HG03280 (cell line): ENCODE data around the gene TIMM29.
"Not testable (repeated sequence)": the region's sequence is repeated elsewhere in the genome, so short reads cannot be mapped to it uniquely, and the experiment has no call there.

ENCODE experiments used
- ATAC-seq: cut with Tn5 transposase; IDR thresholded peaks from one replicate; pipeline ENCODE4 v1.9.1; 2021; ENCODE audit warnings: mild to moderate bottlenecking, moderate library complexity; ENCODE audit not compliant: unreplicated experiment

The TIMM29 gene

GRCh38 chr19:10936661-10937084, 8.1 kb downstream of the TIMM29 start:
- no peak for ATAC-seq

DNA sequence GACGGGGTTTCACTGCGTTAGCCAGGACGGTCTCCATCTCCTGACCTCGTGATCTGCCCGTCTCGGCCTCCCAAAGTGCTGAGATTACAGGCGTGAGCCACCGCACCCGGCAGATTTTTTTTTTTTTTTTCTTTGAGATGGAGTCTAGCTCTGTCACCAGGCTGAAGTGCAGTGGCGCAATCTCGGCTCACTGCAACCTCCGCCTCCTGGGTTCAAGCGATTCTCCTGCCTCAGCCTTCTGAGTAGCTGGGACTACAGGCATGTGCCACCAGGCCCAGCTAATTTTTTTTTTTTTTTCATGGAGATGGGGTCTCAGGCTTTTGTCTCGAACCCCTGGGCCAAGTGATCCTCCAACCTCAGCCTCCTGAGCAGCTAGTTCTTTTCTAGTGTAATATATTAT, 13.0 kb downstream of the TIMM29 start:
- not testable (repeated sequence) for ATAC-seq

GRCh38 chr19:10943412-10943811, 14.8 kb downstream of the TIMM29 start:
- ATAC-seq, result not testable (repeated sequence)

DNA sequence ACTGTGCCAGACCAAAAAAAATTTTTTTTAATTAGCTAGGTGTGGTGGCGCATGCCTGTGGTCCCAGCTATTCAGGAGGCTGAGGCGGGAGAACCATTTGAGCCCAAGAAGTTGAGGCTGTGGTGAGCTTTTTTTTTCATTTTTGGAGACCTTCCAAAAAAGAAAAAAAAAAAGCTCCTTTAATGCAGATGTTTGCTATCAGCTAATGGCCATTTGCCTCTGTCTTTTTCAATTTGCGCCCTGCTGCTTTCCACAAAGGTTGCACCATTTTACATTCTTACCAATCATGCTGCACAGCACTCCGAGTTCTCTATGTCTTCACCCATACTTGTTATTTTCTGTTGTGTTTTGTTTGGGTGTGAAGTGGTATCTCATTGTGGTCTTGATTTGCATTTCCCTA, 16.7 kb downstream of the TIMM29 start:
- ATAC-seq, result no peak

DNA sequence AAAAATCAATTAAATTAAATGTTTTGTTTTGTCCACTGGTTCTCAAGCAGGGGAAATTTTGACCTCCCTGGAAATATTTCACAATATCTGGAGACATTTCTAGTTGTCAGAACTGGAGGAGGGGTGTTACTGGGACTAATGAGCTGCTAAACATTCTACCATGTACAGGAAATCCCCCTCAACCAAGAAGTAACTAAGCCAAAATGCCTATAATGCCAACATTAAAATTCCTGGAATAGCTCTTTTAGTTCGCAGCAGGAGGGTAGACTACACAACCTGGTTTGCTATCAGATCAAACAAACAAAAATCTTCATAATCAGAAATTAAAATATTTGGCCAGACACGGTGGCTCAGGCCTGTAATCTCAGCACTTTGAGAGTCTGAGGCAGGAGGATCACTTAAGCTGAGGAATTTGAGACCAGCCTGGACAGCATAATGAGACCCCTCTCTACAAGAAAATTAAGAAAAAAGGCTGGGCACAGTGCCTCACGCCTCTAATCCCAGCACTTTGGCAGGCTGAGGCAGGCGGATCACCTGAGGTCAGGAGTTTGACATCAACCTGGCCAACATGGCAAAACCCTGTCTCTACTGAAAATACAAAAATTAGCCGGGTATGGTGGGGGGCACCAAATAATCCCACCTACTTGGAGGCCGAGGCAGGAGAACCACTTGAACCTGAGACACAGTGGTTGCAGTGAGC, 18.5 kb downstream of the TIMM29 start:
- ATAC-seq, result no peak

GRCh38 chr19:10952809-10953208, 24.2 kb downstream of the TIMM29 start:
- ATAC-seq, result no peak

DNA sequence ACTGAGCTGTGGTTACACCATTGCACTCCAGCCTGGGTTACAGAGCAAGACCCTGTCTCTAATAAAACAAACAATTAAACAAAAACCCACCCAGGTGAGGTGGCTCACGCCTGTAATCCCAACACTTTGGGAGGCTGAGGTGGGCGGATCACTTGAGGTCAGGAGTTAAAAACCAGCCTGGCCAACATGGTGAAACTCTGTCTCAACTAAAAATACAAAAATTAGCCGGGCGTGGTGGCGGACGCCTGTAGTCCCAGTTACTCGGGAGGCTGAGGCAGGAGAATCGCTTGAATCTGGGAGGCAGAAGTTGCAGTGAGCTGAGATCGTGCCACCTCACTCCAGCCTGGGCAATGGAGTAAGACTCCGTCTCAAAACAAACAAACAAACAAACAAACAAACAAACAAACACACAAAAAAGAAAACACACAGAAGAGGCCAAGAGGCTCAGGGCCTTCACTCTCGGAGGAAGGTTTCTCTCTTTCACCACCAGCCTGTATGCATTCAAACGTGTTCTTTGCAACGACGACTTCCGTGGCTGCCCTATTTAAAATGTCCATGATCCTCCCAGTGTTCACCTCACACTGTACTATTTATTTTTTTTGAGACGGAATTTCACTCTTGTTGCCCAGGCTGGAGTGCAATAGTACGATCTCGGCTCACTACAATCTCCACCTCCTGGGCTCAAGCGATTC, 30.8 kb downstream of the TIMM29 start:
- ATAC-seq, result not testable (repeated sequence)

GRCh38 chr19:10960314-10961072, 31.9 kb downstream of the TIMM29 start, which contains the start of gene SMARCA4:
SMARCA4 (plus strand) TSS chr19:10961030; CDS start chr19:10984152, 23,122 bp downstream.
- peak; percentile 81 for ATAC-seq

GRCh38 chr19:10961073-10961860, 32.7 kb downstream of the TIMM29 start:
- peak; percentile 44 for ATAC-seq

- no peak for ATAC-seq
Observed at GRCh38 chr19:10962863-10963262, 34.3 kb downstream of the TIMM29 start.

- ATAC-seq, result no peak
Observed at GRCh38 chr19:10963865-10964264, 35.3 kb downstream of the TIMM29 start.

DNA sequence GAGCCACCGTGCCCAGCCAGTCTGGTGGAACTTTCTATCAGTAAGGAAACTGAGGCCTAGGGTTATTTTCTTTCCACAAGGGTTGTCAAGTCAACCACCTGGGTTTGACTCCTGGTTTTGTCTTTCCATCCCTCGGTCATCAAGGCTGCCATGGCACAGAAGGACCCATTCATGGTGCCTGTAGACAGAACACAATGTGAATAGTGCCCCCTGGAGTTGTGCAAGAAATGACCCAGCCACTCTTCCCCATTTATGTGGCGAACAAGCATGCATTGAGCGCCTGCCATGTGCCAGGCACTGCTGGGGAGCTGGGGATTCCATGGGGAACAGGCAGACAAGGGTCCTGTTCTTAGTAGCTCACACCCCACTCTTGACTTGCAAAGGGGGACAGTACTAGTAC, 36.3 kb downstream of the TIMM29 start:
- ATAC-seq, result no peak

DNA sequence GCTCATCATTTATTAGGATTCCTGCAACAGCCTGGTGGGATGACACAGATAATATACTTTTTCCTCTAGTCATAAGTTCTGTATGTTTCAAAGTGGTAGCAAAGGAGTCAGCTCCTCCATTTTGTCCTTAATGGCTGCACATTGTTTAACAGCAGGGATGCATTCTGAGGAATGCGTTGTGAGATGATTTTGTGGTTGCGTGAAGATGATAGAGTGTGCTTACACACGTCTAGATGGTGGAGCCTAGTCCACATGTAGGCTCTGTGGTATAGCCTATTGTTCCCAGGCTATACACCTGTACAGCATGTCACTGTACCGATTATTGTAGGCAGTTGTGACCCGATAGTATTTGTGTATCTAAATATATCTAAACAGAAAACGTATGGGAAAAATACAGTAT, 36.8 kb downstream of the TIMM29 start:
- no peak for ATAC-seq

DNA sequence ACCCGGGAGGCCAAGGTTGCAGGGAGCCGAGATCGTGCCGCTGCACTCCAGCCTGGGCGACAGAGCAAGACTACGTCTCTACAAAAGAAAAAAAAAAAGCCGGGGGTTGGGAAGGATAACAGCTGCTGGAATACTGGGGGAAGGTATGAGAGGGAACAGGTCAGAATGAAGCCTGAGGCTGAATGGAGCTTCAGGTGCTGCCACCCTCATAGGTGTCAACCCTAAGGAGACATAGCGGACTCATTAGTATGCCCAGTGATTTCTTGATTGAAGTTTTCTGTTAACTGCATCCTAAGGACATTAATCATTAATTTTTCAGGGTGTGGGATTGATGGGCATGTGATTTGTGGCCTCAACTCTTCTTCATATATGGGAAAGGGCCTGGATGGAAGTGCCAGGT, 38.2 kb downstream of the TIMM29 start:
- ATAC-seq, result no peak

DNA sequence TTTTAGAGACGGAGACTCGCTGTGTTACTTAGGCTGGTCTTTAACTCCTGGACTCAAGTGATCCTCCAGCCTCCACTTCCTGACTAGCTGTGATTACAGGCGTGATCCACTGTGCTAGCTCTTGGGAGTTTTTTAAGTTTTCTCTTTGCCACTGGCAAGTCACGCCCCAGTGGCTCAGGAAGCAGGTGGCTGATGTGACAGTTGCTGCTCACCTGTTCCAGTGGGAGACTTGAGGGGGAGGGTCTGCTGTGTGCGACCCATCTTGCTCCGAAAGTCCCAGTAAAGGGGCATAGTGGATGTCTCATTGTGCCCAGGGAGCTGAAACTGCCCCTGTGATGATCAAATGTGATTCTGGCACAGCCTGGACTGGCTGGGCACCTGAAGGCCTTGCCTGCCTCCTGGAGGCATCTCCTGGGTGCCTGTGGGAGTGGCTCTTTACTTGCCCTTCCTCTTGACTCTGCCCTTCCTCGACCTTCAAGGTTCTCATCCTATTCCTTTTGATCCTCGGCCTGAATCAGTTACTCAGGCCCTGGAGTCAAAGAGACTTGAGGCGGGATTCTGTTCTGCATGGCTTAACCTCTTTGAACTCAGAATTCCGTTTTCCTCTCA, 40.0 kb downstream of the TIMM29 start:
- ATAC-seq, result no peak

DNA sequence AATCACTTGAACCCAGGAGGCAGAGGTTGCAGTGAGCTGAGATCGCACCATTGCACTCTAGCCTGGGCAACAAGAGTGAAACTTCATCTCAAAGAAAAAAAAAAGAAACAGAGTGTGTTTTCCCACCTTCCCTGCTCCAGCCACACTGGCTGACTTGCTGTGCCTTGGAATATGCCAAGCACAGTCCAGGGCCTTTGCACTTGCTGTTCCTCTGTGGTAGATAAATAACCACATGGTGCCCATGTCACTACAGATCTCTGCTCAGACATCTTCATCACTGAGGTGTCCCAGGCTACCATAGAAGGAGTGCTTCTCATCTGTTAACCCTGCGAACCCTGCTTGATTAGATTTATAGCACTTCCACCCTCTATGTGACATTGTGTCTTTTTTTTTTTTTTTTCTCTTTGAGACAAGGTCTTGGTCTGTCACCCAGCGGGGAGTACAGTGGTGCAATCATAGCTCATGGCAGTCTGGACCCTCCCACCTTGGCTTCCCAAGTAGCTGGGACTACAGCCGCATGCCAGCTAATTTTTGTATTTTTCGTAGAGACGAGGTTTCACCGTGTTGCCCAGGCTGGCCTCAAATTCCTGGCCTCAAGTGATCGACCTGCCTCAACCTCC, 42.6 kb downstream of the TIMM29 start:
- ATAC-seq, result no peak

- no peak for ATAC-seq
Observed at GRCh38 chr19:10975374-10976130, 46.9 kb downstream of the TIMM29 start.

- ATAC-seq, result no peak
Observed at GRCh38 chr19:10976131-10976892, 47.7 kb downstream of the TIMM29 start.

DNA sequence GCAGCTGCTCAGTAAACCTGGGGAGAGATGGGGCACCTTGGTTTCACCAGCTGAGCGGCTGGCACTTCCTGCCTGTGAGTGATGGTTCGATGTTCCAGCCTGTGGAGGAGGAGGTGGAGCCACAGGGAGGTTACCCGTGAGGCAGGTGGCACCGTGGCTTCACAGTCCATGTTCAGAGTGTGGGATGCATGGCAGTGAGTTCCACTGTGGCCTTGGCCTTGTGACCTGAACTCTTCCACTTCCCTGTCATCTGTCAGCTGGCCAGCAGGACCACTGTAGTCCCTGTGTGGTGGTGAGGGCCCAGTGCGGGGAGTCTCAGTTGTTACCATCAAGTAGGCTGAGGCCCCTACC, 49.1 kb downstream of the TIMM29 start:
- ATAC-seq, result no peak
